IPS DF 6.9 (cell line): ENCODE results near the gene ACOT11.

Experiments
- DNase-seq: peaks from one replicate; pipeline ENCODE4 v3.0.0-alpha.2; 2013; ENCODE audit warnings: low read depth, low spot score
- H3K27ac ChIP-seq: one replicate; pipeline ENCODE4 v1.5.1; 2013; ENCODE audit warnings: low read length, control low read depth
- H3K27me3 ChIP-seq: 2 replicates; pipeline ENCODE4 v1.6.1; 2013; ENCODE audit warnings: mild to moderate bottlenecking, low read length; ENCODE audit not compliant: control insufficient read depth, insufficient read depth
- H3K36me3 ChIP-seq: 2 replicates; pipeline ENCODE4 v1.6.1; 2013; ENCODE audit warnings: low read length; ENCODE audit not compliant: control insufficient read depth, insufficient read depth
- H3K4me1 ChIP-seq: 2 replicates; pipeline ENCODE4 v1.6.1; 2013; ENCODE audit warnings: low read length; ENCODE audit not compliant: control insufficient read depth, insufficient read depth
- H3K4me3 ChIP-seq: 2 replicates; pipeline ENCODE4 v1.5.1; 2013; ENCODE audit warnings: mild to moderate bottlenecking, low read length
- H3K9me3 ChIP-seq: 2 replicates; pipeline ENCODE4 v1.6.1; 2013; ENCODE audit warnings: low read length, inconsistent platforms; ENCODE audit not compliant: control insufficient read depth, insufficient read depth
- whole genome bisulfite sequencing: extraction: QIAGEN DNeasy Blood & Tissue Kit; methylation state at CpG from one replicate; pipeline ENCODE4 v1.1.7; 2013; ENCODE audit warnings: mixed read lengths, missing lambda C conversion rate; ENCODE audit not compliant: insufficient read length, insufficient coverage; 5-methylcytosine and 5-hydroxymethylcytosine counted together

Gene ACOT11

DNA sequence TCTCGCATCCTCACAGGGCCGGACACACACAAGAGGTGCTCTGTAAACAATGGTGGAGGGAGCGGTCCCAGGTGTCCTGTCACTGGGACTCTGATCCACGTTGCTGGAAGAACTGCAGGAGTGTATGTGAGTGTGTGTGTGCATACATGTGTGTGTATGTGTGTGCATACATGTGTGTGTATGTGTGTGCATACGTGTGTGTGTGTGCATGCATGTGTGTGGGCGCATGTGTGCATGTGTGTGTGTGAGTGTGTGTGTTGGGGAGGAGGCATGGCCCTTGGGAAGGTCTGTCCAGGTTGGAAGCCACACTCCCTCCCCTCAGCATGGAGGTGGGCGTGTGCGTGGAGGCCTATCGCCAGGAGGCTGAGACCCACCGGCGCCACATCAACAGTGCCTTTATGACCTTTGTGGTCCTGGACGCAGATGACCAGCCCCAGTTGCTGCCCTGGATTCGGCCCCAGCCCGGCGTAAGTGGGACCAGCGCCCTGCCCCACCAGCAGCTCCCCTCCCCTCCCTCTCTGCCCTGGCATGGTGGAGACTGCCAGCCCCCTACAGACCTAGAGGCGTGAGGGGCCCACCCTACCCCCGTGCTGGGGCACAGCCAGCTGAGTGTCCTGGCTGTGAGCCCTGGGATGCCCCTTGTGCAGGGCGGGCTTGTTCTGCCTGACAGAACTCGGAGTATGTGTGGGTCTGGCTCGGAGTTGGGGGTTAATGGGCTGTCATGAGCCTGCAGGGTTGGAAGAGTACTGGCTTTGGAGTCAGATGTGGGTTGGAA, 53.1 kb downstream of the ACOT11 start:
- H3K27ac ChIP-seq: no peak overlapping the region
- H3K4me3 ChIP-seq: no peak overlapping the region
- no peaks in the 10 kb centered on the region for H3K9me3 ChIP-seq
- DNase-seq: no peak
- H3K27me3 ChIP-seq: no peaks in the 10 kb centered on the region
- no peaks in the 10 kb centered on the region for H3K36me3 ChIP-seq
- no CpG with 5 or more reads among the region's 21 CpGs for WGBS
- H3K4me1 ChIP-seq: peaks cover 1% of the 10 kb centered on the region; the same call in 1 of the 2 replicates

GRCh38 chr1:54601730-54602129, 53.7 kb downstream of the ACOT11 start:
- Histone ChIP-seq H3K36me3 (no peaks in the 10 kb centered on the region), H3K4me3 (no peak overlapping the region), H3K9me3 (no peaks in the 10 kb centered on the region), H3K4me1 (peaks cover 1% of the 10 kb centered on the region; the same call in 1 of the 2 replicates), H3K27me3 (no peaks in the 10 kb centered on the region), H3K27ac (no peak overlapping the region)
- no peak for DNase-seq
- WGBS: no CpG with 5 or more reads among the region's 10 CpGs

DNA sequence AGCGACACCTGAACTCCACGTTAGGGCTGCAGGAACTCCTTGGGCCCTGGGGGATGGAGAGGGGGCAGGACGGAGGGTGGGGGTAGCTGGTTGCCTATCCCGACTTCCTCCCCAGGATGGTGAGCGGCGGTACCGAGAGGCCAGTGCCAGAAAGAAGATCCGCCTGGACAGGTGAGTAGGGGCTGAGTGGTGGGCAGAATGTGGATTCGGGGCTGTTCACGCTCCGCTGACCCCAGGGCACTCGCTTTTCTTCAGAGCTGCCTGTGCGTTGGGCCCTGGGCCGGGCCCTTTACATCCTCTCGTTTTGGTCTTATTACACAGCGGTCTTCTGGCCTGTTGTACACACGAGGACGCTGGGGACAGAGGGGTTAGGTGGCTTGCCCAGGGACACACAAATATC, 54.5 kb downstream of the ACOT11 start:
- no peak for DNase-seq
- Histone ChIP-seq H3K4me1 (no peaks in the 10 kb centered on the region; the same call in 1 of the 2 replicates), H3K27me3 (no peaks in the 10 kb centered on the region), H3K27ac (no peak overlapping the region), H3K4me3 (no peak overlapping the region), H3K9me3 (no peaks in the 10 kb centered on the region), H3K36me3 (no peaks in the 10 kb centered on the region)
- no CpG with 5 or more reads among the region's 18 CpGs for WGBS

GRCh38 chr1:54603241-54603640, 55.2 kb downstream of the ACOT11 start:
- H3K36me3 ChIP-seq: no peaks in the 10 kb centered on the region
- H3K27me3 ChIP-seq: no peaks in the 10 kb centered on the region
- DNase-seq: no peak
- H3K27ac ChIP-seq: no peak overlapping the region
- H3K4me1 ChIP-seq: no peaks in the 10 kb centered on the region; the same call in 1 of the 2 replicates
- H3K4me3 ChIP-seq: no peak overlapping the region
- H3K9me3 ChIP-seq: no peaks in the 10 kb centered on the region
- WGBS: no CpG with 5 or more reads among the region's 6 CpGs

GRCh38 chr1:54604051-54604450, 56.0 kb downstream of the ACOT11 start:
- Histone ChIP-seq H3K27ac (no peak overlapping the region), H3K36me3 (no peaks in the 10 kb centered on the region), H3K9me3 (no peaks in the 10 kb centered on the region), H3K4me3 (no peak overlapping the region), H3K27me3 (no peaks in the 10 kb centered on the region), H3K4me1 (no peaks in the 10 kb centered on the region; the same call in 1 of the 2 replicates)
- WGBS: no CpG with 5 or more reads among the region's 7 CpGs
- DNase-seq: no peak

DNA sequence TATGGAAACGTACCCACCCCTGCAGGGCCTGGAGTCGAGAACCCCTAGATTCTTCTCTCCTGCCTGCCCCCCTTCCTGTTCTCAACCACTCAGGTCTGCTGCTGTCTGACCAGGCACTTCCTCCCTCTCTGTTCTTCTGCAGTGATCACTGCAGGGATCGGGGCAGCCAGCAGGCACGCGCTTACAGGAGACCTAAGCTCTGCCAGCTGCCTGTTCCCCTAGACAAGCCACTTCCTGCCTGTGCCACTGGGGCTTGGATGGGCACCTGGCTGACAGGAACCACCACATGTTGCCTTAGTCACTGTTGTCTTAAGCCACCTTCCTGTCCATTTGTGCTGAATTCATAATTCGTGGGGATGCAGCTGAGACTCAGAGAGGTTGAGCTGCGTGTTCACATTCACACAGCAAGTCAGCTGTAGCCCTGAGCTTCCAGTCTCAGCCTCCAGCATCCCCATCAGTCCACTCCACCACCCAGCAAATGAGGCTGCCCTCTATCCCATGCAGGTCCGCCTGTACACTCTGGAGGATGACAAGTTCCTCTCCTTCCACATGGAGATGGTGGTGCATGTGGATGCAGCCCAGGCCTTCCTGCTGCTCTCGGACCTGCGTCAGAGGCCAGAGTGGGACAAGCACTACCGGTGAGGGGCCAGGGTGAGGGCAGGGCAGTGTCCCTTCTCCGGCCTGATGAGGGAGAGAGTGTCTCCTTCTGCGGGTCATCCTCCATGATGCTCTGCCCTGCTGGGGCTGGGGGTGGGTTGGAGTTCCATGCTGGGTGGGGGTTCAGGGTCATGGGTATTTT, 56.7 kb downstream of the ACOT11 start:
- H3K27ac ChIP-seq: no peak overlapping the region
- DNase-seq: no peak
- H3K9me3 ChIP-seq: no peaks in the 10 kb centered on the region
- no peak overlapping the region for H3K4me3 ChIP-seq
- no peaks in the 10 kb centered on the region for H3K36me3 ChIP-seq
- H3K4me1 ChIP-seq: no peaks in the 10 kb centered on the region
- no peaks in the 10 kb centered on the region for H3K27me3 ChIP-seq
- no CpG with 5 or more reads among the region's 13 CpGs for WGBS

GRCh38 chr1:54606096-54606989, 58.3 kb downstream of the ACOT11 start:
- Histone ChIP-seq H3K4me3 (no peak overlapping the region), H3K27me3 (no peaks in the 10 kb centered on the region), H3K27ac (no peak overlapping the region), H3K9me3 (no peaks in the 10 kb centered on the region), H3K36me3 (no peaks in the 10 kb centered on the region), H3K4me1 (peaks cover 7% of the 10 kb centered on the region)
- DNase-seq: no peak
- no CpG with 5 or more reads among the region's 9 CpGs for WGBS

DNA sequence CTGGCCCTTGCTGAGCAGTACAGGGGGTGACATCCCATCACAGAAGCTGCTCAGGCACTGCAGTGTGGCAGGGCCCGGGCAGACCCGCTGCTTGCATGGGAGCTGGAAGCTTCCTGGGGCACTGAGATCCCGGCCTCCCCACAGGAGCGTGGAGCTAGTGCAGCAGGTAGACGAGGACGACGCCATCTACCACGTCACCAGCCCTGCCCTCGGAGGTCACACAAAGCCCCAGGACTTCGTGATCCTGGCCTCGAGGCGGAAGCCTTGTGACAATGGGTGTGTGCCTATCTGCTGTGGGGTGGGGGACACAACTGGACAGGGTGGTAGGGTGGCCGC, 58.9 kb downstream of the ACOT11 start:
- no peaks in the 10 kb centered on the region for H3K36me3 ChIP-seq
- no peak overlapping the region for H3K4me3 ChIP-seq
- H3K27ac ChIP-seq: no peak overlapping the region
- H3K4me1 ChIP-seq: peaks cover 11% of the 10 kb centered on the region
- H3K27me3 ChIP-seq: no peaks in the 10 kb centered on the region
- no peaks in the 10 kb centered on the region for H3K9me3 ChIP-seq
- DNase-seq: no peak
- no CpG with 5 or more reads among the region's 13 CpGs for WGBS

GRCh38 chr1:54607821-54608565, 60.0 kb downstream of the ACOT11 start:
- Histone ChIP-seq H3K36me3 (no peaks in the 10 kb centered on the region), H3K4me3 (no peak overlapping the region), H3K27me3 (no peaks in the 10 kb centered on the region), H3K27ac (no peak overlapping the region), H3K9me3 (no peaks in the 10 kb centered on the region), H3K4me1 (peaks cover 11% of the 10 kb centered on the region)
- no peak for DNase-seq
- WGBS: no CpG with 5 or more reads among the region's 19 CpGs
